Brain microvascular endothelial cell (primary cell): ENCODE measurements around the gene IL11.
"Not testable (repeated sequence)": the region's sequence is repeated elsewhere in the genome, so short reads cannot be mapped to it uniquely, and the experiment has no call there.

Experiments
- DNase-seq: peaks from one replicate; pipeline ENCODE4 v3.0.0-alpha.2; 2020
- H3K27ac ChIP-seq: fragments of 250-450 bp; sonication (Bioruptor Pico); 2 replicates; pipeline ENCODE4 v1.5.1; 2020; ENCODE audit warnings: mild to moderate bottlenecking, moderate library complexity
- H3K27me3 ChIP-seq: fragments of 250-450 bp; sonication (Bioruptor Pico); replicated peaks from 2 replicates; pipeline ENCODE4 v1.5.1; 2020; ENCODE audit warnings: mild to moderate bottlenecking
- H3K36me3 ChIP-seq: fragments of 250-450 bp; sonication (Bioruptor Pico); replicated peaks from 2 replicates; pipeline ENCODE4 v1.5.1; 2020; ENCODE audit warnings: mild to moderate bottlenecking
- H3K4me3 ChIP-seq: 2 replicates; pipeline ENCODE4 v1.5.1; 2011; ENCODE audit warnings: low read depth, mild to moderate bottlenecking, control low read depth, low read length, moderate library complexity
- in situ Hi-C: cut with HindIII; loops from 2 replicates; pipeline ENCODE4 v1.10.0; 2017; ENCODE audit warnings: low sequenced_read_pairs, low pct_ligation_motif_present
- TF ChIP-seq, protein P1 (sequence below): IDR thresholded peaks from 2 replicates; pipeline ENCODE4 v1.5.1; 2011; ENCODE audit warnings: low read depth, mild to moderate bottlenecking, moderate library complexity, low read length, control low read depth, inconsistent platforms; ENCODE audit errors: missing control alignments

The IL11 gene

DNA sequence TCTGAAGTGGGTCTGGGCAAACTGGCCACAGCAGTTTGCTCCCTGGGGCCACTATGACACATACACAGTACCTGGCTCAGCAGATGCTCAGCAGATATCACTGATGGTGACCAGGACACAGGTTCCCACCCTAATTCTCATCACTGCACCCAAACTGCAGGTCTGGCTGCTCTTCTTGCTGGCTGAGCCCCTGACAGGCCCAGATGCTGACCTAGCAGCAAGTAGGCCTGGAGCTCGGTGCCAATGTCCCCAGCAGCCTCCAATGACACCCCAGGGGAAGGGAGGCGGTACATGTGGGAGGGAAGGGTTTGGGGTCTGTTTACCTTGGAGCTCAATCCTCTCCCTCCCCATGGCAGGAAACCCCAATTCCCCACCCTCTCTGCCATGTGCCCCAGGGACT is 32.2 kb upstream of the IL11 start:
- H3K36me3 ChIP-seq, result peaks cover 37% of the 10 kb centered on the region

DNA sequence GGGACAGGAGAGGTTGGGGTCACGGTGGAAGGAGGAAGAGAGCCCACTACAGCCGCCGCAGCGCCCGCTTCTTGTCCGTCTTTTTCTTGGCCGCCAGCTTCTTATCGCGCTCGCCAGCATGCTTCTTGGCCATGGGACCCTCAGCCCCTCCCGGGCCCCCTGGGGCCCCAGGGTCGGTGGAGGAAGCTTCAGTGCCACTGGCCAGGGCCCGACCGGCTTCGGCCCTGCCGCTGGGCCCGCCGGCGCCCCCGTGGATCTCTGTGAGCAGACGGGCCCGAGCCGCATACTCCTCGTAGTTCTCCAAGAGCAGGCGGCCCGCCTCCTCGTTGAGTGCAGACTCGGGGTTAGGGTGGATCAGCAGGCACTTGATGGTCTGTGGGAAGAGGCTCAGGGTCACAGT is 31.1 kb upstream of the IL11 start:
- H3K4me3 ChIP-seq, H3K27me3 ChIP-seq, DNase-seq, H3K27ac ChIP-seq, in situ Hi-C loops: not testable (repeated sequence)
- H3K36me3 ChIP-seq, result peaks cover 34% of the 10 kb centered on the region

More for the DNA sequence above, 32.2 kb upstream of the IL11 start:
- Histone ChIP-seq H3K4me3 (no peak overlapping the region), H3K27me3 (no peaks in the 10 kb centered on the region), H3K27ac (no peak overlapping the region)
- DNase-seq, result no peak
- TF ChIP-seq, protein P1, sequence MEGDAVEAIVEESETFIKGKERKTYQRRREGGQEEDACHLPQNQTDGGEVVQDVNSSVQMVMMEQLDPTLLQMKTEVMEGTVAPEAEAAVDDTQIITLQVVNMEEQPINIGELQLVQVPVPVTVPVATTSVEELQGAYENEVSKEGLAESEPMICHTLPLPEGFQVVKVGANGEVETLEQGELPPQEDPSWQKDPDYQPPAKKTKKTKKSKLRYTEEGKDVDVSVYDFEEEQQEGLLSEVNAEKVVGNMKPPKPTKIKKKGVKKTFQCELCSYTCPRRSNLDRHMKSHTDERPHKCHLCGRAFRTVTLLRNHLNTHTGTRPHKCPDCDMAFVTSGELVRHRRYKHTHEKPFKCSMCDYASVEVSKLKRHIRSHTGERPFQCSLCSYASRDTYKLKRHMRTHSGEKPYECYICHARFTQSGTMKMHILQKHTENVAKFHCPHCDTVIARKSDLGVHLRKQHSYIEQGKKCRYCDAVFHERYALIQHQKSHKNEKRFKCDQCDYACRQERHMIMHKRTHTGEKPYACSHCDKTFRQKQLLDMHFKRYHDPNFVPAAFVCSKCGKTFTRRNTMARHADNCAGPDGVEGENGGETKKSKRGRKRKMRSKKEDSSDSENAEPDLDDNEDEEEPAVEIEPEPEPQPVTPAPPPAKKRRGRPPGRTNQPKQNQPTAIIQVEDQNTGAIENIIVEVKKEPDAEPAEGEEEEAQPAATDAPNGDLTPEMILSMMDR, result no peak
- in situ Hi-C loops, result no loop called here

- no peak overlapping the region for H3K27ac ChIP-seq
- TF ChIP-seq, protein P1, result no peak
- no peaks in the 10 kb centered on the region for H3K27me3 ChIP-seq
- no peak overlapping the region for H3K4me3 ChIP-seq
- DNase-seq, result no peak
- H3K36me3 ChIP-seq, result peaks cover 27% of the 10 kb centered on the region
- in situ Hi-C loops, result no loop called here
Measured at GRCh38 chr19:55400281-55401087, 30.2 kb upstream of the IL11 start.

DNA sequence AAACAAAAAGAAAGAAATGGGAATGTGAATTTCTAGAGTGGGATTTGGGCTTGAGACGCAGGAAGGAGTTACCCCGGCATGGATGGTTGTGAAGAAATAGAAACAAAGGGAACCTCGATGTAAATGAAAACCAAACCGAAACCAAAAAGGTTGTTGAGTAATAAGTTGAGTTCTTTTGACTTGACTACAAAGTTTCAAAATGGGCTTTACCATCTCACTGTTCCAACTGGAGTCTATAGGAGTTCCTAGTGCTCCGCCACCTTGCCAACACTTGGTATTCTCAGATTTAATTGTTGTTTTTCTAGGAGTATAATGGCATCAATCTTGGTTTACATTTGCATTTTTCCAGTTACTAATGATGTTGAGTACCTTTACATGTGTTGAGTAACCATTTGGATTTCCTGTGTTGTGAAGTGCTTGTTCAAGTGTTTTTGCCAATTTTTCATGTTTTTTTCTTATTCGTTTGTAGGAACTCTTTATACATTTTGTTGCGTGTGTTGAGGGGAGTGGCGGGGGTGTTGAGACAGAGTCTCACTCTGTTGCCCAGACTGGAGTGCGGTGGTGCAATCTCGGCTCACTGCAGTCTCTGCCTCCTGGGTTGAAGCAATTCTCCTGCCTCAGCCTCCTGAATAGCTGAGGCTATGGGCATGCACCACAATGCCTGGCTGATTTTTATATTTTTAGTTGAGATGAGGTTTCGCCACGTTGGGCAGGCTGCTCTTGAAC is 28.1 kb upstream of the IL11 start:
- in situ Hi-C loops, result loop anchor here (25.0 kb wide), 1 partner anchor 214 kb away; the partner anchor contains the start of genes ZNF524, ZNF784 and ZNF865
- Histone ChIP-seq H3K4me3 (no peak overlapping the region), H3K27me3 (no peaks in the 10 kb centered on the region), H3K36me3 (peaks cover 17% of the 10 kb centered on the region), H3K27ac (no peak overlapping the region)
- DNase-seq, result no peak
- TF ChIP-seq, protein P1, result no peak

DNA sequence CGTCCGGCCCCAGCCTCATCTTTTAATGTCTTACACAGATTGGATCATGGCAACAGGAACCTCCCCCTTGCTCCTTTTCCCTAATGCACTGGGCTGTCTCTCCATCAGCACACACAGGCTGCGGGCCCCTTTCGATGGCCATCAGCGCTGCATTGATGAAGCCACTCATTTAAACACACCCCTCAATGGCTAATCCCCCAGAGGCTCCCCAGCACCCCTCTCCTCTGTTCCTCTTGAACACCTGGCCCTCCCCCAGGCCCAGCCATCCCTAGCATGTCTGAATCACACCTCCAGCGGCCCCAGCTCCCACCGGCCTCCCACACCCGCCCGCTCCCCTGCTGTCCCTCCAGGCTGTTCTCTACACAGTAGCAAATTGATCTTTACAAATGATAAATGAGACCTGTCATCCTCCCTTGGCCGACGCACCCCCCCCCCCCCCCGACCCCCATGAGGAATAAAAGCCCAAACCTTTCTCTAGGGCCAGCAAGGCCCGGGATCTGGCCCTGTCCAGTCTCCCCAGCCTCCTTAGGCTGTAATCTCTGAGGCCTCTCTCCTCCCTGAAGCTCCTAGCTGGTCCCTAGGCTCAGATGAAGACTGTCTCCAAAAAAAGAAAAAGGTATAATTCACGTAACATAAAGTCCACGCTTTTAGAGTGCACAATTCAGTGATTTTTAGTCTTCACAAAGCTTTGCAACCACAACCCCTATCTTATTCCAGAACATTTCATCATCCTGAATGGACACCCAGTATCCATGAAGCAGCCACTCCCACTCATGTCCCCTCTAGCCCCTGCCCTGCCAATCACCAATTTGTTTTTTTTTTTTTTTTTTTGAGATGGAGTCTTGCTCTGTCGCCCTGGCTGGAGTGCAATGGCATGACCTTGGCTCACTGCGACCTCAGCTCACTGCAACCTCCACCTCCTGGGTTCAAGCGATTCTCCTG is 22.8 kb upstream of the IL11 start:
- Histone ChIP-seq H3K4me3 (no peak overlapping the region), H3K27me3 (no peaks in the 10 kb centered on the region), H3K27ac (no peak overlapping the region), H3K36me3 (peaks cover 29% of the 10 kb centered on the region)
- no peak for DNase-seq
- in situ Hi-C loops, result loop anchor here (25.0 kb wide), 1 partner anchor 219 kb away; the partner anchor contains the start of genes ZNF524, ZNF784 and ZNF865
- TF ChIP-seq, protein P1, result no peak
